Astrocyte (in vitro differentiated cells and primary cell): ENCODE data around the gene LAMB2. TPM values are rescaled to one million over a fixed set of nuclear protein-coding genes. Genes with fewer than 3 reads are reported as not detected.

Experiments used
- DNase-seq: peaks from one replicate; pipeline ENCODE4 v3.0.0-alpha.2; 2010; ENCODE audit warnings: low read depth
- FAIRE-seq: peaks from 2 replicates; lab custom pipeline; 2011; peaks lifted over from hg19 to GRCh38; lab: Jason Lieb, UNC
- H2AFZ ChIP-seq: 2 replicates; pipeline ENCODE4 v1.6.0; 2012; ENCODE audit warnings: low read depth, low read length, inconsistent platforms
- H3K27ac ChIP-seq: 2 replicates; pipeline ENCODE4 v1.5.1; 2011; ENCODE audit warnings: low read depth, low read length, inconsistent platforms
- H3K27me3 ChIP-seq: 2 replicates; pipeline ENCODE4 v1.6.0; 2011; ENCODE audit warnings: low read length, inconsistent platforms; ENCODE audit not compliant: insufficient read depth
- H3K36me3 ChIP-seq: 2 replicates; pipeline ENCODE4 v1.5.1; 2011; ENCODE audit warnings: low read length, inconsistent platforms; ENCODE audit not compliant: insufficient read depth
- H3K4me1 ChIP-seq: 2 replicates; pipeline ENCODE4 v1.5.1; 2011; ENCODE audit warnings: low read length, inconsistent platforms; ENCODE audit not compliant: insufficient read depth
- H3K4me2 ChIP-seq: 2 replicates; pipeline ENCODE4 v1.6.0; 2012; ENCODE audit warnings: low read length, inconsistent platforms
- H3K4me3 ChIP-seq: 2 replicates; pipeline ENCODE4 v1.5.1; 2011; ENCODE audit warnings: low read depth, mild to moderate bottlenecking, low read length, inconsistent platforms; ENCODE audit not compliant: insufficient read depth
- H3K79me2 ChIP-seq: 2 replicates; pipeline ENCODE4 v1.6.0; 2012; ENCODE audit warnings: mild to moderate bottlenecking, low read length, inconsistent platforms; ENCODE audit not compliant: insufficient read depth
- H3K9ac ChIP-seq: 2 replicates; pipeline ENCODE4 v1.6.0; 2012; ENCODE audit warnings: mild to moderate bottlenecking, low read length, inconsistent platforms
- H3K9me3 ChIP-seq: 2 replicates; pipeline ENCODE4 v1.5.1; 2012; ENCODE audit warnings: low read depth, mild to moderate bottlenecking, low read length, inconsistent platforms; ENCODE audit not compliant: insufficient read depth
- H4K20me1 ChIP-seq: 2 replicates; pipeline ENCODE4 v1.6.0; 2012; ENCODE audit warnings: low read length, inconsistent platforms; ENCODE audit not compliant: insufficient read depth
- H3K27ac Mint-ChIP-seq: one replicate; pipeline ENCODE4 v1.8.0; 2021; ENCODE audit warnings: mild to moderate bottlenecking, mixed read lengths; ENCODE audit not compliant: unreplicated experiment
- H3K27me3 Mint-ChIP-seq: one replicate; pipeline ENCODE4 v1.8.0; 2021; ENCODE audit warnings: low read depth, mixed read lengths; ENCODE audit not compliant: unreplicated experiment
- H3K36me3 Mint-ChIP-seq: one replicate; pipeline ENCODE4 v1.8.0; 2021; ENCODE audit warnings: low read depth, mixed read lengths; ENCODE audit not compliant: unreplicated experiment
- H3K4me1 Mint-ChIP-seq: one replicate; pipeline ENCODE4 v1.8.0; 2021; ENCODE audit warnings: low read depth, mixed read lengths; ENCODE audit not compliant: unreplicated experiment
- H3K4me3 Mint-ChIP-seq: one replicate; pipeline ENCODE4 v1.8.0; 2021; ENCODE audit warnings: mild to moderate bottlenecking, moderate library complexity, mixed read lengths; ENCODE audit not compliant: unreplicated experiment
- H3K9me3 Mint-ChIP-seq: one replicate; pipeline ENCODE4 v1.8.0; 2021; ENCODE audit warnings: mild to moderate bottlenecking, mixed read lengths; ENCODE audit not compliant: unreplicated experiment
- EZH2 ChIP-seq: IDR thresholded peaks from 2 replicates; pipeline ENCODE4 v1.6.1; 2012; ENCODE audit warnings: mild to moderate bottlenecking, low read length, inconsistent platforms; ENCODE audit not compliant: insufficient read depth
- total RNA-seq: library from RNA; stranded (reverse); gene quantifications from 2 replicates; pipeline ENCODE4 v1.2.1, GENCODE V29; 2021
- TF ChIP-seq, protein P1 (sequence below): IDR thresholded peaks from 2 replicates; pipeline ENCODE4 v1.5.1; 2011; ENCODE audit warnings: low read depth, mild to moderate bottlenecking, inconsistent platforms, low read length, moderate library complexity; ENCODE audit not compliant: insufficient read depth

Gene LAMB2
- total RNA-seq, 1 donor from 2014 or later: 344 TPM

DNA sequence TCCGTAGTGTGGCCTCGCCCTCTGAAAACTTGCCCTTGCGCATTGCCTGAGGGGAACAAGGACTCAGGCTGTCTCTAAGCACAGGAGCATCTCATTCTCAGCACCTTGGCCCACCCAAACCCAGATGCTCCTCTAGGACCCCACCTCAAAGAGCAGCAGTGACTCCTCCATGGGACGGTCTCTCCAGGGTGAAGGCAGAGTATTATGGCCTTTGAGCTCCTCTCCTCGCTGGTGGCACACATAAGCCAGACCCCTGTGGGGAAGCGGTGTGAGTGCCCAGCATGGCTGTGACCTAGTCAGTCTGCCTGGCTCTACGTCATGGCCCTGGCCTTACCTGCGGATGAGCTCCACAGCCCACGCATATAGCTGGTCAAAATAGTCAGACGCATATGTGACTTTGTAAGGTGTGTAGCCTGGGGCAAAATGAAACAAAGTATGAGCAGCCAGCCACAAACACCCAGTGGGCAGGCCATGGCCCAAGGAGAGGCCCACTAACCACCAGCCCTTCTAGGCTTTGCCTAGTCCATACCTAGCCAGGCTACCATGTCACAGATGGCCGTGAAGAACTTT, 32.7 kb downstream of the LAMB2 start:
- no peak for TF ChIP-seq EZH2
- TF ChIP-seq, protein P1, sequence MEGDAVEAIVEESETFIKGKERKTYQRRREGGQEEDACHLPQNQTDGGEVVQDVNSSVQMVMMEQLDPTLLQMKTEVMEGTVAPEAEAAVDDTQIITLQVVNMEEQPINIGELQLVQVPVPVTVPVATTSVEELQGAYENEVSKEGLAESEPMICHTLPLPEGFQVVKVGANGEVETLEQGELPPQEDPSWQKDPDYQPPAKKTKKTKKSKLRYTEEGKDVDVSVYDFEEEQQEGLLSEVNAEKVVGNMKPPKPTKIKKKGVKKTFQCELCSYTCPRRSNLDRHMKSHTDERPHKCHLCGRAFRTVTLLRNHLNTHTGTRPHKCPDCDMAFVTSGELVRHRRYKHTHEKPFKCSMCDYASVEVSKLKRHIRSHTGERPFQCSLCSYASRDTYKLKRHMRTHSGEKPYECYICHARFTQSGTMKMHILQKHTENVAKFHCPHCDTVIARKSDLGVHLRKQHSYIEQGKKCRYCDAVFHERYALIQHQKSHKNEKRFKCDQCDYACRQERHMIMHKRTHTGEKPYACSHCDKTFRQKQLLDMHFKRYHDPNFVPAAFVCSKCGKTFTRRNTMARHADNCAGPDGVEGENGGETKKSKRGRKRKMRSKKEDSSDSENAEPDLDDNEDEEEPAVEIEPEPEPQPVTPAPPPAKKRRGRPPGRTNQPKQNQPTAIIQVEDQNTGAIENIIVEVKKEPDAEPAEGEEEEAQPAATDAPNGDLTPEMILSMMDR: no peak
- no peak overlapping the region for H2AFZ ChIP-seq
- H3K27ac Mint-ChIP-seq: no peak overlapping the region
- H3K9me3 Mint-ChIP-seq: no peaks in the 10 kb centered on the region
- H3K4me3 ChIP-seq: no peak overlapping the region
- no peak overlapping the region for H3K4me3 Mint-ChIP-seq
- H3K27me3 ChIP-seq: no peaks in the 10 kb centered on the region
- H3K9me3 ChIP-seq: no peaks in the 10 kb centered on the region
- H3K9ac ChIP-seq: no peak overlapping the region
- H3K79me2 ChIP-seq: peaks cover 34% of the 10 kb centered on the region
- no peak overlapping the region for H3K4me2 ChIP-seq
- no peaks in the 10 kb centered on the region for H3K27me3 Mint-ChIP-seq
- H3K27ac ChIP-seq: no peak overlapping the region
- DNase-seq (no peak), FAIRE-seq (no peak)
- H3K36me3 Mint-ChIP-seq: peaks cover 25% of the 10 kb centered on the region
- peaks cover 39% of the 10 kb centered on the region for H3K36me3 ChIP-seq
- H3K4me1 ChIP-seq: peaks cover 13% of the 10 kb centered on the region
- H3K4me1 Mint-ChIP-seq: peaks cover 13% of the 10 kb centered on the region
- H4K20me1 ChIP-seq: peaks cover 6% of the 10 kb centered on the region

- H4K20me1 ChIP-seq: peaks cover 6% of the 10 kb centered on the region
- Mint-ChIP-seq H3K27me3 (no peaks in the 10 kb centered on the region), H3K4me1 (peaks cover 15% of the 10 kb centered on the region), H3K9me3 (no peaks in the 10 kb centered on the region), H3K27ac (no peak overlapping the region), H3K36me3 (peaks cover 25% of the 10 kb centered on the region), H3K4me3 (no peak overlapping the region)
- no peak overlapping the region for H3K4me3 ChIP-seq
- TF ChIP-seq, protein P1: no peak
- no peak for TF ChIP-seq EZH2
- H2AFZ ChIP-seq: no peak overlapping the region
- FAIRE-seq (no peak), DNase-seq (no peak)
- no peak overlapping the region for H3K4me2 ChIP-seq
- no peak overlapping the region for H3K27ac ChIP-seq
- no peak overlapping the region for H3K9ac ChIP-seq
- no peaks in the 10 kb centered on the region for H3K9me3 ChIP-seq
- peaks cover 29% of the 10 kb centered on the region for H3K79me2 ChIP-seq
- H3K27me3 ChIP-seq: no peaks in the 10 kb centered on the region
- H3K36me3 ChIP-seq: peaks cover 39% of the 10 kb centered on the region
- H3K4me1 ChIP-seq: peaks cover 18% of the 10 kb centered on the region
Measured at GRCh38 chr3:49098910-49099630, 33.8 kb downstream of the LAMB2 start.

GRCh38 chr3:49098429-49098828, 34.4 kb downstream of the LAMB2 start:
- Mint-ChIP-seq H3K36me3 (peaks cover 24% of the 10 kb centered on the region), H3K27me3 (no peaks in the 10 kb centered on the region), H3K4me3 (no peak overlapping the region), H3K9me3 (no peaks in the 10 kb centered on the region), H3K4me1 (peaks cover 12% of the 10 kb centered on the region), H3K27ac (no peak overlapping the region)
- DNase-seq (peak; percentile 25), FAIRE-seq (no peak)
- H3K4me1 ChIP-seq: peaks cover 11% of the 10 kb centered on the region
- TF ChIP-seq, protein P1: no peak
- TF ChIP-seq EZH2: no peak
- H3K27ac ChIP-seq: no peak overlapping the region
- no peaks in the 10 kb centered on the region for H3K27me3 ChIP-seq
- H3K4me3 ChIP-seq: no peak overlapping the region
- no peak overlapping the region for H3K9ac ChIP-seq
- no peak overlapping the region for H2AFZ ChIP-seq
- peaks cover 39% of the 10 kb centered on the region for H3K36me3 ChIP-seq
- peaks cover 23% of the 10 kb centered on the region for H3K79me2 ChIP-seq
- H3K4me2 ChIP-seq: no peak overlapping the region
- H4K20me1 ChIP-seq: peaks cover 6% of the 10 kb centered on the region
- H3K9me3 ChIP-seq: no peaks in the 10 kb centered on the region
